ENCODE results near the gene ENPP1.

Gene ENPP1

GRCh38 chr6:131862476-131862875 is 54.7 kb downstream of the ENPP1 start:
- ChIA-PET CTCF (interaction anchor here (0.6 to 1.9 kb wide), 2 partner anchors 52 to 62 kb away, joined by 5 to 6 read pairs; no protein-coding TSS in a partner anchor), POLR2A (no interaction called here)
- Histone ChIP-seq H3K4me1 (ENCODE audit: control insufficient read depth, insufficient read depth, low read length) (no peaks in the 10 kb centered on the region), H3K9me3 (ENCODE audit: control insufficient read depth, insufficient read depth, low read depth, low read length) (no peaks in the 10 kb centered on the region), H3K27ac (ENCODE audit: extremely low read depth, low read depth, low read length) (no peak overlapping the region), H3K4me3 (ENCODE audit: low read depth, low read length) (no peak overlapping the region), H3K36me3 (ENCODE audit: control insufficient read depth in 2 of 2, insufficient read depth in 1 of 2, low read length in 2 of 2) (peaks cover 7 to 12% of the 10 kb centered on the region in 2 experiments)
- no peak for TF ChIP-seq ZNF654 (tag by site-specific recombination; IDR thresholded peaks at IDR 0.05; ENCODE audit: low read depth)

DNA sequence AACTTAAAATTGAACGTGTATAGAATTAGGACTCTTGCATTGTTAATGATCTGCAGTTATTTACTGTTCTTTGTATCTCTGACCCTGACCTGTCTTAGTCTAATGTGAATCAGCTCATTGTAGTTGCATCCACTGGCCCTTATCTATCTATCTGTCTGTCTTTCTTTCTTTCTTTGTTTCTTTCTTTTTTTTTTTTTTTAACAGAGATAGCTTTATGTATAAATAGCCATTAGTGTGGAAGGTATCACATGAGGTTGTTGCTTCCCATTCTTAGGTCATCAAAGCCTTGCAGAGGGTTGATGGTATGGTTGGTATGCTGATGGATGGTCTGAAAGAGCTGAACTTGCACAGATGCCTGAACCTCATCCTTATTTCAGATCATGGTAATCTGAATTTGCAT is 59.9 kb downstream of the ENPP1 start:
- H3K4me1 ChIP-seq (ENCODE audit: control insufficient read depth, insufficient read depth, low read length), result no peaks in the 10 kb centered on the region
- H3K4me3 ChIP-seq (ENCODE audit: low read depth, low read length), result no peak overlapping the region
- ChIA-PET POLR2A (no interaction called here), CTCF (interaction anchor here (0.5 to 0.6 kb wide), 2 partner anchors 379 to 1011 kb away, joined by 3 read pairs; no protein-coding TSS in a partner anchor)
- H3K9me3 ChIP-seq (ENCODE audit: control insufficient read depth, insufficient read depth, low read depth, low read length), result no peaks in the 10 kb centered on the region
- peaks cover 8 to 12% of the 10 kb centered on the region in 2 experiments for H3K36me3 ChIP-seq (ENCODE audit: control insufficient read depth in 2 of 2, insufficient read depth in 1 of 2, low read length in 2 of 2)
- TF ChIP-seq ZNF157 (tag by site-specific recombination; IDR thresholded peaks at IDR 0.05), result no peak
- no peak for TF ChIP-seq ZNF174 (tag by site-specific recombination; IDR thresholded peaks at IDR 0.05)
- no peak for TF ChIP-seq ZNF341 (tag by site-specific recombination; IDR thresholded peaks at IDR 0.05; ENCODE audit: low read depth)
- TF ChIP-seq, protein P1, sequence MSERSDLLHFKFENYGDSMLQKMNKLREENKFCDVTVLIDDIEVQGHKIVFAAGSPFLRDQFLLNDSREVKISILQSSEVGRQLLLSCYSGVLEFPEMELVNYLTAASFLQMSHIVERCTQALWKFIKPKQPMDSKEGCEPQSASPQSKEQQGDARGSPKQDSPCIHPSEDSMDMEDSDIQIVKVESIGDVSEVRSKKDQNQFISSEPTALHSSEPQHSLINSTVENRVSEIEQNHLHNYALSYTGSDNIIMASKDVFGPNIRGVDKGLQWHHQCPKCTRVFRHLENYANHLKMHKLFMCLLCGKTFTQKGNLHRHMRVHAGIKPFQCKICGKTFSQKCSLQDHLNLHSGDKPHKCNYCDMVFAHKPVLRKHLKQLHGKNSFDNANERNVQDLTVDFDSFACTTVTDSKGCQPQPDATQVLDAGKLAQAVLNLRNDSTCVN (tag by site-specific recombination; optimal IDR thresholded peaks at IDR 0.05), result no peak
- TF ChIP-seq ZNF121 (tag by site-specific recombination; IDR thresholded peaks at IDR 0.05), result no peak
- TF ChIP-seq, protein P2, sequence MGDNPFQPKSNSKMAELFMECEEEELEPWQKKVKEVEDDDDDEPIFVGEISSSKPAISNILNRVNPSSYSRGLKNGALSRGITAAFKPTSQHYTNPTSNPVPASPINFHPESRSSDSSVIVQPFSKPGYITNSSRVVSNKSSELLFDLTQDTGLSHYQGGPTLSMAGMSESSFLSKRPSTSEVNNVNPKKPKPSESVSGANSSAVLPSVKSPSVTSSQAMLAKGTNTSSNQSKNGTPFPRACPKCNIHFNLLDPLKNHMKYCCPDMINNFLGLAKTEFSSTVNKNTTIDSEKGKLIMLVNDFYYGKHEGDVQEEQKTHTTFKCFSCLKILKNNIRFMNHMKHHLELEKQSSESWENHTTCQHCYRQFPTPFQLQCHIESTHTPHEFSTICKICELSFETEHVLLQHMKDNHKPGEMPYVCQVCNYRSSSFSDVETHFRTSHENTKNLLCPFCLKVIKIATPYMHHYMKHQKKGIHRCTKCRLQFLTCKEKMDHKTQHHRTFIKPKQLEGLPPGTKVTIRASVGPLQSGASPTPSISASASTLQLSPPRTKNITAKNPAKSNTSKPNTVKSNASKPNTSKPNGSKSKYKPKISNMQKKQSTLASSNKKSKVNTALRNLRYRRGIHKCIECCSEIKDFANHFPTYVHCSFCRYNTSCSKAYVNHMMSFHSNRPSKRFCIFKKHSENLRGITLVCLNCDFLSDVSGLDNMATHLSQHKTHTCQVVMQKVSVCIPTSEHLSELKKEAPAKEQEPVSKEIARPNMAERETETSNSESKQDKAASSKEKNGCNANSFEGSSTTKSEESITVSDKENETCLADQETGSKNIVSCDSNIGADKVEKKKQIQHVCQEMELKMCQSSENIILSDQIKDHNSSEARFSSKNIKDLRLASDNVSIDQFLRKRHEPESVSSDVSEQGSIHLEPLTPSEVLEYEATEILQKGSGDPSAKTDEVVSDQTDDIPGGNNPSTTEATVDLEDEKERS (tag by site-specific recombination; IDR thresholded peaks at IDR 0.05), result no peak
- no peak for TF ChIP-seq KLF9 (tag by site-specific recombination; IDR thresholded peaks at IDR 0.05; ENCODE audit: low read depth)
- no peak for TF ChIP-seq ZNF248 (tag by site-specific recombination; IDR thresholded peaks at IDR 0.05)
- no peak for TF ChIP-seq ZNF274 (IDR thresholded peaks at IDR 0.05; ENCODE audit: low read length)
- no peak for TF ChIP-seq ZNF274 (tag by site-specific recombination; IDR thresholded peaks at IDR 0.05; ENCODE audit: borderline replicate concordance)
- no peak overlapping the region for H3K27ac ChIP-seq (ENCODE audit: extremely low read depth, low read depth, low read length)

DNA sequence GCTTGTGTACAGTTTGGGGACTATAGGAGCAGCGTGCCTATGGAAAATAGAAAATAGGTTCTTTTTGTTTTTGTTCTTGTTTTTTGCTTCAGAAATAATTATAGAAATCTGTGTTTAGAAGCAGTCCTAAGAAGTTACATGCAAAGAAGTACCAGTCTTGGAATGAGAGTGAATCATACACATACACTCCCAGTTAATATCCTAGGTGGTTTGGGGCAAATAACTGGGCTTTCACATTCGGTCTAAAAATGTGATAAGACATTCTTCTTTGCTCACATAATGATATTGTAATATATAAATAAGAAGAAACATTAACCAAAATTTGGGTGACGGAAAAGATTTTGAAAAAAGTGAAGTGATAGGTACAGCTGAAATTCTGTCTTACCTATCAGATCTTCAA is 61.0 kb downstream of the ENPP1 start:
- TF ChIP-seq ZNF112 (tag by site-specific recombination; IDR thresholded peaks at IDR 0.05), result no peak
- peaks cover 10 to 12% of the 10 kb centered on the region in 2 experiments for H3K36me3 ChIP-seq (ENCODE audit: control insufficient read depth in 2 of 2, insufficient read depth in 1 of 2, low read length in 2 of 2)
- no peak overlapping the region for H3K4me3 ChIP-seq (ENCODE audit: low read depth, low read length)
- ChIA-PET CTCF (no interaction called here), POLR2A (no interaction called here)
- H3K4me1 ChIP-seq (ENCODE audit: control insufficient read depth, insufficient read depth, low read length), result no peaks in the 10 kb centered on the region
- no peaks in the 10 kb centered on the region for H3K9me3 ChIP-seq (ENCODE audit: control insufficient read depth, insufficient read depth, low read depth, low read length)
- no peak overlapping the region for H3K27ac ChIP-seq (ENCODE audit: extremely low read depth, low read depth, low read length)

DNA sequence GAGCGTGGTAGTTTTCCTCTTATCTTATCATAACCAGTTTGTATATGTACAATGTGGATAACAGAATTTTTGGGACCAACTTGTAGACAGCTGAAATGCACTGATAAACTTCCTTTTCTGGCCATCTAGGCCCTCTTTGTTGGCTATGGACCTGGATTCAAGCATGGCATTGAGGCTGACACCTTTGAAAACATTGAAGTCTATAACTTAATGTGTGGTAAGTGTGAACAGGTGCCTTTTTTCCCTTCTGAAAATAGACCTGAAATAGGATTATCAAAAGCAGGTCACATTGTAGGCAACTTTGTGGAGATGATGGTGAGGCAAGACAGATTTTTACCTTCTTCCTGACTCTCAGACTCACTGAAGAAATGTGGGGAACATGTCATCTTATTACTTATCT is 67.8 kb downstream of the ENPP1 start:
- TF ChIP-seq ZNF654 (tag by site-specific recombination; IDR thresholded peaks at IDR 0.05; ENCODE audit: low read depth) (no peak), HOXC10 (CRISPR knock-in tag; IDR thresholded peaks at IDR 0.05) (no peak), ZNF350 (tag by site-specific recombination; IDR thresholded peaks at IDR 0.05) (no peak), KLF7 (tag by site-specific recombination; IDR thresholded peaks at IDR 0.05; ENCODE audit: borderline replicate concordance) (no peak), ZNF664 (tag by site-specific recombination; IDR thresholded peaks at IDR 0.05) (no peak), ZNF629 (tag by site-specific recombination; IDR thresholded peaks at IDR 0.05) (no peak), KLF1 (tag by site-specific recombination; IDR thresholded peaks at IDR 0.05) (no peak), SALL2 (tag by site-specific recombination; IDR thresholded peaks at IDR 0.05; ENCODE audit: borderline replicate concordance) (no peak), SP2 (tag by site-specific recombination; IDR thresholded peaks at IDR 0.05) (no peak)
- TF ChIP-seq, protein P3, sequence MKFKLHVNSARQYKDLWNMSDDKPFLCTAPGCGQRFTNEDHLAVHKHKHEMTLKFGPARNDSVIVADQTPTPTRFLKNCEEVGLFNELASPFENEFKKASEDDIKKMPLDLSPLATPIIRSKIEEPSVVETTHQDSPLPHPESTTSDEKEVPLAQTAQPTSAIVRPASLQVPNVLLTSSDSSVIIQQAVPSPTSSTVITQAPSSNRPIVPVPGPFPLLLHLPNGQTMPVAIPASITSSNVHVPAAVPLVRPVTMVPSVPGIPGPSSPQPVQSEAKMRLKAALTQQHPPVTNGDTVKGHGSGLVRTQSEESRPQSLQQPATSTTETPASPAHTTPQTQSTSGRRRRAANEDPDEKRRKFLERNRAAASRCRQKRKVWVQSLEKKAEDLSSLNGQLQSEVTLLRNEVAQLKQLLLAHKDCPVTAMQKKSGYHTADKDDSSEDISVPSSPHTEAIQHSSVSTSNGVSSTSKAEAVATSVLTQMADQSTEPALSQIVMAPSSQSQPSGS (tag by site-specific recombination; IDR thresholded peaks at IDR 0.05; ENCODE audit: low read depth), result no peak
- H3K36me3 ChIP-seq (ENCODE audit: control insufficient read depth in 2 of 2, insufficient read depth in 1 of 2, low read length in 2 of 2), result peaks cover 19 to 38% of the 10 kb centered on the region in 2 experiments
- H3K4me1 ChIP-seq (ENCODE audit: control insufficient read depth, insufficient read depth, low read length), result no peaks in the 10 kb centered on the region
- ChIA-PET CTCF (no interaction called here), POLR2A (no interaction called here)
- no peaks in the 10 kb centered on the region for H3K9me3 ChIP-seq (ENCODE audit: control insufficient read depth, insufficient read depth, low read depth, low read length)
- H3K27ac ChIP-seq (ENCODE audit: extremely low read depth, low read depth, low read length), result no peak overlapping the region
- no peak overlapping the region for H3K4me3 ChIP-seq (ENCODE audit: low read depth, low read length)

All from HEK293 (cell line).